Measurements from ENCODE around the gene LIMS1.
"Not testable (repeated sequence)": the region's sequence is repeated elsewhere in the genome, so short reads cannot be mapped to it uniquely, and the experiment has no call there.

Gene LIMS1

GRCh38 chr2:108664089-108664488 lies 129.8 kb downstream of the LIMS1 start:
- DNase-seq (ENCODE audit: low read depth in 2 of 2): not testable (repeated sequence)

GRCh38 chr2:108664979-108665378 lies 130.7 kb downstream of the LIMS1 start:
- not testable (repeated sequence) for DNase-seq (ENCODE audit: low read depth in 2 of 2)

- DNase-seq (ENCODE audit: low read depth in 2 of 2): not testable (repeated sequence)
Measured at GRCh38 chr2:108665975-108666374, 131.7 kb downstream of the LIMS1 start.

- DNase-seq (ENCODE audit: low read depth in 2 of 2): not testable (repeated sequence)
Measured at GRCh38 chr2:108667140-108667539, 132.9 kb downstream of the LIMS1 start.

GRCh38 chr2:108670282-108670681 lies 136.0 kb downstream of the LIMS1 start:
- DNase-seq (ENCODE audit: low read depth in 2 of 2): not testable (repeated sequence)

- not testable (repeated sequence) for DNase-seq (ENCODE audit: low read depth in 2 of 2)
Measured at GRCh38 chr2:108672200-108672805, 138.0 kb downstream of the LIMS1 start.

- not testable (repeated sequence) for DNase-seq (ENCODE audit: low read depth in 2 of 2)
Measured at GRCh38 chr2:108676522-108676921, 142.3 kb downstream of the LIMS1 start.

- not testable (repeated sequence) for DNase-seq (ENCODE audit: low read depth in 2 of 2)
Measured at GRCh38 chr2:108677239-108677744, 143.0 kb downstream of the LIMS1 start.

- not testable (repeated sequence) for DNase-seq (ENCODE audit: low read depth in 2 of 2)
Measured at GRCh38 chr2:108678198-108678651, 144.0 kb downstream of the LIMS1 start.

GRCh38 chr2:108680805-108681204 lies 146.5 kb downstream of the LIMS1 start:
- DNase-seq (ENCODE audit: low read depth in 2 of 2): not testable (repeated sequence)

GRCh38 chr2:108688818-108689756 lies 154.8 kb downstream of the LIMS1 start:
- not testable (repeated sequence) for DNase-seq (ENCODE audit: low read depth in 2 of 2)

GRCh38 chr2:108690001-108690400 lies 155.7 kb downstream of the LIMS1 start:
- DNase-seq (ENCODE audit: low read depth in 2 of 2): not testable (repeated sequence)

GRCh38 chr2:108691447-108691846 lies 157.2 kb downstream of the LIMS1 start:
- no peak for DNase-seq (ENCODE audit: low read depth in 2 of 2)

- no peak for DNase-seq (ENCODE audit: low read depth in 2 of 2)
Measured at GRCh38 chr2:108701208-108701607, 166.9 kb downstream of the LIMS1 start.

GRCh38 chr2:108701806-108702205 lies 167.5 kb downstream of the LIMS1 start:
- no peak for DNase-seq (ENCODE audit: low read depth in 2 of 2)

- DNase-seq (ENCODE audit: low read depth in 2 of 2): no peak
Measured at GRCh38 chr2:108704871-108705270, 170.6 kb downstream of the LIMS1 start.

- DNase-seq (ENCODE audit: low read depth in 2 of 2): no peak
Measured at GRCh38 chr2:108707300-108707699, 173.0 kb downstream of the LIMS1 start.

- not testable (repeated sequence) for DNase-seq (ENCODE audit: low read depth in 2 of 2)
Measured at GRCh38 chr2:108716971-108717370, 182.7 kb downstream of the LIMS1 start.

GRCh38 chr2:108719149-108720044 lies 185.1 kb downstream of the LIMS1 start, which contains the start of gene RANBP2:
Gene RANBP2, plus strand, starts transcription at chr2:108719482. Its CDS starts 125 bp downstream, at chr2:108719607.
- peak; percentile 87 to 89 for DNase-seq (ENCODE audit: low read depth in 2 of 2)

- not testable (repeated sequence) for DNase-seq (ENCODE audit: low read depth in 2 of 2)
Measured at GRCh38 chr2:108726048-108726447, 191.8 kb downstream of the LIMS1 start.

- DNase-seq (ENCODE audit: low read depth in 2 of 2): not testable (repeated sequence)
Measured at GRCh38 chr2:108734656-108735055, 200.4 kb downstream of the LIMS1 start.
